ENCODE measurements around the gene TPK1. TPM values are rescaled to one million over a fixed set of nuclear protein-coding genes. Genes with fewer than 3 reads are reported as not detected.

Gene TPK1
- total RNA-seq, 1 experiment from 2014 or later = 3.1 TPM

DNA sequence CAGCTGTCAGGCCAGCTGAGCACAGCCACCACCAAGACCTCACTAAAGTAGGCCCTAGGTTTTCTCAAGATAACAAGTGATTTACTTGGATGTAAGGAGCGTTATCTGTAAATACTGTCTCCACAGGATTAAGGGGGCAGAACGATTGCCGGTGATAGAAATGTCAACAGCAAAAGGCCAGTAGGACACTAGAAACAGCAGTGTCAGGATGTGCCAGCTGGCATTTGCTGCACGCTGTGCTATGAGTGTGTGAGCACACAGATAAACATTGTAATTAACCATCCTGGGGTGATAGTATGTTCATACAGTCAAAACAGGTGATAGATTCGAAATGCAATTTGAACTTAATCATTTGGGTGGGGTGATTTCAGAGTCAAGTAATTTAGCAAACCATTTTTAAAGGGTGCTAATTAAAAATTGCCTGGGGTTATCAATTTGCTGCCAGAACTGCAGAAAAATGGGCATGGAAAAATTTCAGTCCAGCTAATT is 396.1 kb downstream of the TPK1 start:
- no peak overlapping the region for H3K14ac ChIP-seq (ENCODE audit: insufficient read depth, low read length)
- no peaks in the 10 kb centered on the region for H3K4me1 ChIP-seq (ENCODE audit: insufficient read depth, low read length)
- no peaks in the 10 kb centered on the region for H3K9me3 ChIP-seq (ENCODE audit: control insufficient read depth, low read depth, low read length)
- no peaks in the 10 kb centered on the region for H3K27me3 ChIP-seq (ENCODE audit: insufficient read depth, low read length)
- no peak overlapping the region for H4K91ac ChIP-seq (ENCODE audit: insufficient read length, low read depth, low read length)
- H2AK5ac ChIP-seq (ENCODE audit: insufficient read length, low read length) = no peak overlapping the region
- H2AFZ ChIP-seq (ENCODE audit: low read length) = no peak overlapping the region
- no peak for TF ChIP-seq CTCF (conservative IDR thresholded peaks at IDR 0.05)
- no peaks in the 10 kb centered on the region for H3K36me3 Mint-ChIP-seq (ENCODE audit: insufficient read depth in 1 of 3, low read depth in 3 of 3)
- no peaks in the 10 kb centered on the region for H3K79me2 ChIP-seq (ENCODE audit: insufficient read depth, low read length)
- no peak overlapping the region for H3K18ac ChIP-seq (ENCODE audit: insufficient read length, low read depth, low read length)
- H2BK5ac ChIP-seq (ENCODE audit: insufficient read length, low read length) = no peak overlapping the region
- H3K56ac ChIP-seq (ENCODE audit: insufficient read length, low read depth, low read length) = no peak overlapping the region
- no peak overlapping the region for H3K23ac ChIP-seq (ENCODE audit: insufficient read length, low read depth, low read length)
- H3K4me2 ChIP-seq (ENCODE audit: insufficient read depth, insufficient read length, low read length) = no peak overlapping the region
- DNase-seq = no peak
- H2BK12ac ChIP-seq (ENCODE audit: insufficient read length, low read depth, low read length) = no peak overlapping the region
- H4K5ac ChIP-seq (ENCODE audit: insufficient read length, low read depth, low read length) = no peak overlapping the region
- no peak overlapping the region for H3T11ph ChIP-seq (ENCODE audit: low read length)
- no peak overlapping the region for H2BK15ac ChIP-seq (ENCODE audit: low read depth, low read length)
- H3K4me3 Mint-ChIP-seq = no peak overlapping the region
- no peak overlapping the region for H3K9ac ChIP-seq (ENCODE audit: extremely low read depth, insufficient read length, low read length)
- no peak overlapping the region for H4K8ac ChIP-seq (replicated peaks; ENCODE audit: insufficient read length, low read depth, low read length)
- no peaks in the 10 kb centered on the region for H3K27me3 Mint-ChIP-seq (ENCODE audit: low read depth)
- no peaks in the 10 kb centered on the region for H4K20me1 ChIP-seq (ENCODE audit: control insufficient read depth, insufficient read depth, insufficient read length)
- H3K4me1 Mint-ChIP-seq = no peaks in the 10 kb centered on the region; a peak in 1 of 4 replicates
- H3K79me1 ChIP-seq (ENCODE audit: insufficient read depth, low read depth, low read length, poor library complexity, severe bottlenecking) = no peaks in the 10 kb centered on the region
- no CpG with 5 or more reads among the region's 5 CpGs for WGBS (ENCODE audit: extremely low coverage, insufficient read length, low lambda C conversion rate)
- no peaks in the 10 kb centered on the region for H3K23me2 ChIP-seq (ENCODE audit: insufficient read length, low read depth, low read length, poor library complexity, severe bottlenecking)
- no peak overlapping the region for H2BK120ac ChIP-seq (ENCODE audit: low read depth, low read length, poor library complexity, severe bottlenecking)
- no peak overlapping the region for H3K4ac ChIP-seq (ENCODE audit: low read depth, low read length)
- no peak overlapping the region for H3K27ac ChIP-seq (ENCODE audit: insufficient read length, low read depth, low read length)
- H2BK20ac ChIP-seq (ENCODE audit: low read depth, low read length, poor library complexity, severe bottlenecking) = no peak overlapping the region
- H3K27ac Mint-ChIP-seq = no peak overlapping the region
- H3K9me3 Mint-ChIP-seq = no peaks in the 10 kb centered on the region

Data from H9 (cell line).